CD4-positive, alpha-beta T cell treated with Interferon alpha-2 for 1 hour (primary cell): ENCODE data around the gene MCF2L2.
"Not testable (repeated sequence)": the region's sequence is repeated elsewhere in the genome, so short reads cannot be mapped to it uniquely, and the experiment has no call there.

ENCODE experiments used
- DNase-seq, 2 donors: peaks; one replicate each; pipeline ENCODE4 v3.0.0-alpha.2; 2020 to 2022

The MCF2L2 gene, protein sequence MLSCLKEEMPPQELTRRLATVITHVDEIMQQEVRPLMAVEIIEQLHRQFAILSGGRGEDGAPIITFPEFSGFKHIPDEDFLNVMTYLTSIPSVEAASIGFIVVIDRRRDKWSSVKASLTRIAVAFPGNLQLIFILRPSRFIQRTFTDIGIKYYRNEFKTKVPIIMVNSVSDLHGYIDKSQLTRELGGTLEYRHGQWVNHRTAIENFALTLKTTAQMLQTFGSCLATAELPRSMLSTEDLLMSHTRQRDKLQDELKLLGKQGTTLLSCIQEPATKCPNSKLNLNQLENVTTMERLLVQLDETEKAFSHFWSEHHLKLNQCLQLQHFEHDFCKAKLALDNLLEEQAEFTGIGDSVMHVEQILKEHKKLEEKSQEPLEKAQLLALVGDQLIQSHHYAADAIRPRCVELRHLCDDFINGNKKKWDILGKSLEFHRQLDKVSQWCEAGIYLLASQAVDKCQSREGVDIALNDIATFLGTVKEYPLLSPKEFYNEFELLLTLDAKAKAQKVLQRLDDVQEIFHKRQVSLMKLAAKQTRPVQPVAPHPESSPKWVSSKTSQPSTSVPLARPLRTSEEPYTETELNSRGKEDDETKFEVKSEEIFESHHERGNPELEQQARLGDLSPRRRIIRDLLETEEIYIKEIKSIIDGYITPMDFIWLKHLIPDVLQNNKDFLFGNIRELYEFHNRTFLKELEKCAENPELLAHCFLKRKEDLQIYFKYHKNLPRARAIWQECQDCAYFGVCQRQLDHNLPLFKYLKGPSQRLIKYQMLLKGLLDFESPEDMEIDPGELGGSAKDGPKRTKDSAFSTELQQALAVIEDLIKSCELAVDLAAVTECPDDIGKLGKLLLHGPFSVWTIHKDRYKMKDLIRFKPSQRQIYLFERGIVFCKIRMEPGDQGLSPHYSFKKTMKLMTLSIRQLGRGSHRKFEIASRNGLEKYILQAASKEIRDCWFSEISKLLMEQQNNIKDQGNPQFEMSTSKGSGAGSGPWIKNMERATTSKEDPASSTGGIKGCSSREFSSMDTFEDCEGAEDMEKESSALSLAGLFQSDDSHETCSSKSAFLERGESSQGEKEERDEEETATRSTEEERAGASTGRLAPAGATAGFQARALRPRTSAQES

GRCh38 chr3:183428447-183429211 lies at the start of gene MCF2L2:
Gene MCF2L2 (minus strand): TSS chr3:183428619. CDS start chr3:183427977, 642 bp downstream.
- peak; percentile 53 to 81 for DNase-seq

GRCh38 chr3:183477801-183478456 lies 49.5 kb upstream of the MCF2L2 start:
- no peak for DNase-seq

GRCh38 chr3:183475764-183476162 lies 47.3 kb upstream of the MCF2L2 start:
- not testable (repeated sequence) for DNase-seq

DNA sequence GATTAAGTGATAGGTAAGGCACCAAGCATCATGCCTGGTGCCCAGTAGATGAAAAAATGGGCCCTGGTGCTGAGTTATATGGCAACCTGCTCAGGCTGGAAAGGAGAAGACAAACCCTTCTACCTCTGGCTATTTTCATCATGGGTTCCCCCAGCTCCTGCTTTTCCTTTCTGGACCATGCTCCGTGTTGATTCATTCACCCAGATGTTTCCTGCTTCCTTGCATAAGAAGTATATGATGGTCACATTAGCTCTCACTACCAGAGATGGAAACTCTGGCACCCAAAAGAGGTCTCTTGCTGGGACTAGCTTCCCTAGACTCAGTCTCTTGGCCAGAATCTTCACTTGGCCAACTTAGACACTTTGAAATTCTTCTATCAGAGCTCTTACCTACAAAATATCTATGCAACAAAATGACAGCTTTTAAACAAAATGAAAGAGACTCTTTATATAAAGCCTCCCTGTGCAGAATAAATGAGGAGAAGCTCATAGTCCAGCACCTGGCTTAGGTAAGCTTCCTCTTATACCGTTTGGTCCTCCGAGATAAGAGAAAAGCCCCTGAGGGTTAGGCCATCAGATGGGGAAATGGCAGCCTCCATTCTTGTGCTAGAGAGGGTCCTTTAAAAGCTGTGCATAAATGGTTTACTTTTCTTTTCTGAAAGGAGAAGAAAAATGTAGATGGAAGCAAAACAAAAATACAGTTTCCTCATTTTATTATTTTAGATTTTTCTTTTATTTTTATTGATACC lies 46.8 kb upstream of the MCF2L2 start:
- no peak for DNase-seq

DNA sequence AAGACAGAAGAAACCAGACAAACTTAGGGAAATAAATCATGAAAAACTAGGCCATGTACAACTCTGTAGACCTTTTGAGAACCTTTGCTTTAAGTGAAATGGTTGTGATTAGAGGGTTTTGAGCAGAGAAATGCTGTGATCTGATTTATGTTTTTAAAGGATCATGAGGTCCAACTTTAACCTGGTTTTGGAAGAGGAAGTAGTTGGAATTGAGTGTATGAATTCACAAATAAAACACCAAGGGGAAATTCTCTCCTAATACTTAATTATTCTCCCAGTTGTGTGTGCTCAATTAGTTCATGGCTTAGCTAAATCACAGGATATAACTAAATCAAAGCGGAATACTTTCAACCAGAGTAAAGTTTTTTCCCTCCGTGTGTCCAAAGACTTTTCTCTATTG lies 45.5 kb upstream of the MCF2L2 start:
- DNase-seq, result no peak

- DNase-seq, result no peak
Observed at GRCh38 chr3:183472155-183472554, 43.7 kb upstream of the MCF2L2 start.

GRCh38 chr3:183468424-183468823 lies 40.0 kb upstream of the MCF2L2 start:
- DNase-seq, result no peak

DNA sequence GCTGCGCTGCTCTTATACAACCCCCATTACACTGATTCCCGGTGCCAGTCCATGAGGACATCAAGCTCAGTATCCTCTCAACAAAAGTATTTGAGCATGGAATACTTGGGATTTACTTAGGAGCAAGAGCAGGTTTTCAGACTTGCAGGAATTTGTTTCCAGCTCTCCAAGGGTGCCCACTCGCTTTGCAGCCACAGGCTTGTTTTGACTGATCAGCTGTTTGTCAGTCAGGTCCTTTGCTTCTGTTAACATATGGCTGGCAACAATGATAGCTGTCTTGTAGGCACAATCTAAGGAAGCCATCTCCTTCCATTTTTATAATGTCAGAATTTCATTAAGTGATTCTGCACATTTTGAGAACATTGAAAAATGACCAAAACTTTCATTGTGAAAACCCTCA lies 38.2 kb upstream of the MCF2L2 start:
- no peak for DNase-seq

DNA sequence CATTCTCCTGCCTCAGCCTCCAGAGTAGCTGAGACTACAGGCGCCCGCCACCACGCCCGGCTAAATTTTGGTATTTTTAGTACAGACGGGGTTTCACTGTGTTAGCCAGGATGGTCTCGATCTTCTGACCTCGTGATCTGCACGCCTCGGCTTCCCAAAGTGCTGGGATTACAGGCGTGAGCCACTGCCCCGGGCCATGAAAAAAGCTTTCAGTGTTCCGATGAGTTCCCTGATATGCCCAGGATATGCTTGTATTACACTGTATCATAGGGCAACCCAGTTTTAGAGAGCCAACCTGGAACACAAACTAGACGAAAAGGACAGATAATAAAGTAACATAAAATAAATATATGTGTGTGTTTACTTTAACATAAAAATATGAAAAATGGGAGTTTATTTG lies 37.3 kb upstream of the MCF2L2 start:
- DNase-seq, result not testable (repeated sequence)

GRCh38 chr3:183464480-183464879 lies 36.1 kb upstream of the MCF2L2 start:
- no peak for DNase-seq

GRCh38 chr3:183460081-183461055 lies 31.9 kb upstream of the MCF2L2 start:
- no peak for DNase-seq

GRCh38 chr3:183455089-183455488 lies 26.7 kb upstream of the MCF2L2 start:
- DNase-seq, result no peak

GRCh38 chr3:183454064-183454463 lies 25.6 kb upstream of the MCF2L2 start:
- DNase-seq, result no peak

DNA sequence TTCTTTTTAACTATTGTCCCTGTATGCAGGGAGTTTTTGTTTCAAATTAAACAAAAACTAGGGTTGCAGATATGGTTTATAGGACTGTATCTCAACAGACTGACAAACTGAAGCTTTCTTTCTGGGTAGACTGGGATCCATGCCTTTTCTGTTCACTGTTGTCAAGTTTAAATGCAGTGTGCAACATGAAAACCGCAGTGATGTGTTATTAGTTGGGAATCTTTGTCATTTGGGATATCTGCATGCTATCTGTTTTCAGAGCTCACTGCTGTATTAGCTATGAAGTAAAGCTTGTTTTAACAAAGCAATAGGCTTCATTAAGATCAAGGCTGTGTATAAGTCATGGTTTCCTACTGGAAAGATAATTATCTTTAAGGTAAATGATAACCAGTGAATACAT lies 21.4 kb upstream of the MCF2L2 start:
- no peak for DNase-seq

GRCh38 chr3:183449391-183449790 lies 21.0 kb upstream of the MCF2L2 start:
- no peak for DNase-seq

DNA sequence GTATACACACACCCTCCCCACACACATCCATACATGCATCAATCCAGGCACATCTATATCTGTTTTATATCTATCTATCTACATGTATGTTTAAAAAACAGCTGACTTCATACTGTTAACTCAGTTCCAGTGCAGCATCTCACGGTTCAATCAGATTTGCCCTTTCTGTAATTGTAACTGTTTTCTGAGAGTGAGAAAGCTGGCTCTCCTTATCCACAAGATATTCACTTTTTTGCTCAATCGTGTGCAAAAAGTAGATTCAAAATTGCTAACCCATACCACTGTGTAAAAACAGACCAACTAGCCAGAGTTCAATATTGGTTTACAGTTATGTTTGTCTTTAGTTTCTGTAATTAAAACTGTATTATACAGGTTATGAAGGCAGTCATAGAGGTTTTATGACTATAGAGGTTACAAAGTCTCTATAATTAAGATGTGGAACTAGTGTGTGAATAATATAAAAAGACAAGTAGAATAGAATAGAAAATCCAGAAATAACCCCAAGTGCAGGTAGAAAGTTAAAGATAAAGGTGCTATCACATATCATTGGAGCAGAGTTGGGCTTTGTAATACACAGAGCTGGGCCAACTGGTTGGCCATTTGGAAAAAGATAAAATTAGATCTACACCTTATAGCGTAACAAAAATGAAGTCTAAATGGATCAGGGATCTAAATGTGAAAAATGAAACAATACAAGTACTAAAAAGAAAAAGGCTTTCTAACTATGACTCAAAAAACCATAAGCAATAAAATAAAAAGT lies 20.1 kb upstream of the MCF2L2 start:
- no peak for DNase-seq

DNA sequence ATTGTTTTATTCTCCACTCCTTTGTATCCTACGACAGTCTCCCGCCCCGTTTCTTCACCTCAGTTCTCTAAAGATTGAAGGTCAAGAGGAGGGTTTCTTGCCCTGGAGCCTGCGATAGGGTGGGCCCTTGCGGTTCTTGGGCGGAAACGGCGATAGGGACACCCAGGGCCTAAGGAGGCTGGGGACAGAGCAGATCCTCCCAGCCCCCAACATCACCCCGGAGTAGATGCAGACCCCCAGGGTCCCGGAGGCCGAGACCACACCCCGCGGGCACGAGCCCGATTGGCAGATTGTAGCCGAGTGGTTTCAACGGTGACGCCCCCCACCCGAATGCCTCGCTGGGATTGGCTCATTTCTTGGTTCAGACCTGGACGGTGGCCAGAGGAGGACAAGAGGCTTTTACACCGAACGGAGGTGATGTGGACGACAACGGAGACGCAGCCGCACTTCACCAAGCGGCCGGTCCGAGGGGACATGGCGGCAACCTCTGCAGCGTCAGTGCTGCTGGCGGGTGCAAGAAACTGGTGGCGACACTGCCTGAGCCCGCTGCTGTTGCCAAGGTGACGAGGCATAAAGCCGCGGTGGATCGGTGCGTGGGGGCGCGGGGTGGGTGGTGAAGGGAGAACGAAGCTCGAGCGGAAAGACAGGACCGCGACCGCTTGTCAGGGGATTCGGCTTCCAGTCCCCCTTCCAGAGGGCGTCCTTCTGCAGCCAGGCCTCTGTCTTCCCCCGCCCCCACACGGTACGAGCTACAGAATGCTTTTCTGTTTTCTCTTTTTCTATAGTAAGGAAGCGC lies 19.0 kb upstream of the MCF2L2 start:
- peak; percentile 68 to 74 for DNase-seq

DNA sequence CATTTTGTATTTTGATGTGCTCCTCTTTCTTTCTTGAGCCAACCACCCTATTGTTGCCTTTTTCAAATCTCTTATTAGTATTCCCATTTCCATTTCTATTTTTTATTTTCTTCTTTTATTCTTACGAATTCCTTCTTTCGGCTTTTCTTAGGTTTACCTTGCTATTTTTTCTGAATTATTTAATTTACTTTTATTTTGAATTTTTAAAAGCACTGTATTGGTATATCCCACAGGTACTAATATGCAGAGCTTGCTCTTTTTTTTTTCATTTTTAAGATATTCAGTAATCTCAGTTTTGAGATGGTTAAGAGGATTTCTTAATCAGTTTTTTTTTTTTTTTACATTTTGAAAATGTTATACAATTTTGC lies 18.4 kb upstream of the MCF2L2 start:
- DNase-seq, result no peak

DNA sequence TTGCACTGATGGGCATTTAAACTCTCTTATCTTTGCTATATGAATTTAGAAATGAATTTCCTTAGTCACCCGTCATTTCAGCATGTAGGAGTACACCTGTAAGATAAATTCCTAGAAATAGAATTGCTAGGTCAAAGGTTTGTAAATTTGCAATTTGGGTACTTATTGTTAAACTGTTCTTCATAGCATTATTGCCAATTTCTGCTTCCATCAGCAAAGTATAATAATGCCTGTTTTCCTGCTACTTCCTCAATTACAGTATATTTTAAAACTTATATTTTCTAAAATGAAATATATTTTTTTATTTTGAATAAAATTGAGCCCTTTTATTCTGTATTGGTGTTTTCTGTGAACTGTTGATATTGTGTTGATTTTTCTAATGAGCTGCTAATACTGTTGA lies 16.3 kb upstream of the MCF2L2 start:
- no peak for DNase-seq
